ENCODE data around the gene KAZN.

KAZN gene

GRCh38 chr1:14634486-14634885 is 36.0 kb downstream of the KAZN start:
- H3K9me3 ChIP-seq: no peaks in the 10 kb centered on the region
- TF ChIP-seq, protein P1, sequence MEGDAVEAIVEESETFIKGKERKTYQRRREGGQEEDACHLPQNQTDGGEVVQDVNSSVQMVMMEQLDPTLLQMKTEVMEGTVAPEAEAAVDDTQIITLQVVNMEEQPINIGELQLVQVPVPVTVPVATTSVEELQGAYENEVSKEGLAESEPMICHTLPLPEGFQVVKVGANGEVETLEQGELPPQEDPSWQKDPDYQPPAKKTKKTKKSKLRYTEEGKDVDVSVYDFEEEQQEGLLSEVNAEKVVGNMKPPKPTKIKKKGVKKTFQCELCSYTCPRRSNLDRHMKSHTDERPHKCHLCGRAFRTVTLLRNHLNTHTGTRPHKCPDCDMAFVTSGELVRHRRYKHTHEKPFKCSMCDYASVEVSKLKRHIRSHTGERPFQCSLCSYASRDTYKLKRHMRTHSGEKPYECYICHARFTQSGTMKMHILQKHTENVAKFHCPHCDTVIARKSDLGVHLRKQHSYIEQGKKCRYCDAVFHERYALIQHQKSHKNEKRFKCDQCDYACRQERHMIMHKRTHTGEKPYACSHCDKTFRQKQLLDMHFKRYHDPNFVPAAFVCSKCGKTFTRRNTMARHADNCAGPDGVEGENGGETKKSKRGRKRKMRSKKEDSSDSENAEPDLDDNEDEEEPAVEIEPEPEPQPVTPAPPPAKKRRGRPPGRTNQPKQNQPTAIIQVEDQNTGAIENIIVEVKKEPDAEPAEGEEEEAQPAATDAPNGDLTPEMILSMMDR (IDR thresholded peaks at IDR 0.05): no peak
- no peaks in the 10 kb centered on the region for H3K4me1 ChIP-seq (ENCODE audit: control insufficient read depth in 1 of 2, insufficient read depth in 1 of 2, low read depth in 1 of 2, low read length in 1 of 2)
- H3K4me3 ChIP-seq (ENCODE audit: low read depth in 1 of 2, low read length in 1 of 2): no peak overlapping the region
- H3K27me3 ChIP-seq: no peaks in the 10 kb centered on the region
- no peaks in the 10 kb centered on the region for H3K36me3 ChIP-seq
- H3K27ac ChIP-seq: no peak overlapping the region

DNA sequence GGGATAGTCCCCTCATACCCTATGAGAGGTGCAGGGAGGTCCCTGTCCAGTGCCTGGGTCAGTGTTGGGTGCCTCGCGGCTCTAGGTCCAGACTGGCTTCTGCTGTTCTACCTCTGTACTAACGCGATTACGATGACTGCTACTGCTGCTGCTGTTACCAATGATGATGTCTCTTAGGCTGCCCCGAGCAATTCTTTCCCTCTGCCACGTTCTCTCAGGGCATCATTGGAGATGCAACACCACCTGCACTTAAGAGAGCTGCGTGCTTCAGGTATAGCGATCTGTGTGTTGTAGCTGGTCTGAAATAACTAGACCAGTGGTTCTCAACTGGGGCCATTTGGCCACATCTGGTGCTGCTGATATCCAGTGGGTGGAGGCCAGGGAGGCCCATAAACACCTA is 36.9 kb downstream of the KAZN start:
- no peaks in the 10 kb centered on the region for H3K27me3 ChIP-seq
- no peaks in the 10 kb centered on the region for H3K4me1 ChIP-seq (ENCODE audit: control insufficient read depth in 1 of 2, insufficient read depth in 1 of 2, low read depth in 1 of 2, low read length in 1 of 2)
- TF ChIP-seq, protein P1 (IDR thresholded peaks at IDR 0.05): no peak
- H3K36me3 ChIP-seq: no peaks in the 10 kb centered on the region
- H3K4me3 ChIP-seq (ENCODE audit: low read depth in 1 of 2, low read length in 1 of 2): no peak overlapping the region
- H3K9me3 ChIP-seq: no peaks in the 10 kb centered on the region
- H3K27ac ChIP-seq: no peak overlapping the region

DNA sequence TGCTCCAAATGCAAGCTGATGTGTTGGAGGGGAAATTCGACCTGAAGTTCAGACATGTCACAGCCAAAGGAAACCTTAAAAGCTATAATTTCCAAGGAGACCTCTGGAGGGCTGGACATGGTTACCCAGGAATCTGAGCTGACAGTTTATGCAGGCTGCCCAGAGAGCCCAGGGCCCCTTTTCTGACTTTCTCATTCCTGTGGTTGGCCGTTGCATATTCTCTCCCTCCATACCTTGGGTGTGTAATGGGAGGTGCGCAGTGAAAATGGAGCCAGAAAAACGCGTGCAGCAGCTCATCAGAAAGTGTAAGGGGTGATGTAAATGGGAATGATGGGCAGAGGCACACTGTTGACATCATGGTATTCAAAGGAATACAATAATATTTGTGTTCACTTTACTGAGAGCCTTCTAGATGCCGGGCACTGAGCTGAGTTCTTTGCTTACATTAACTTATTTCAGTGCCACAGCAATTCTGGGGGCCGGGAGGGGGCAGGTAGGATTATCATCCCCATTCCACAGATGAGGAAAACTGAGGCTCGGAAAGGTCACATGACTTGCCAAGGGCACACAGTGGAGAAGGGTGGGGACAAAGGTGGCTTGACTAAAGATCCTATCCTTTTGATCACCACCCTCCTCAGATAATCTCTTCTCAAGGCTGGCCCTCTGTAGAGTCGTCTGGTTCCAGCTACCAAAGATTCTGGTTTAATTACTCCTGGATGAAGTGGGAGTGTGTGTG is 38.6 kb downstream of the KAZN start:
- Histone ChIP-seq H3K27me3 (no peaks in the 10 kb centered on the region), H3K4me1 (ENCODE audit: control insufficient read depth in 1 of 2, insufficient read depth in 1 of 2, low read depth in 1 of 2, low read length in 1 of 2) (no peaks in the 10 kb centered on the region), H3K9me3 (no peaks in the 10 kb centered on the region), H3K4me3 (ENCODE audit: low read depth in 1 of 2, low read length in 1 of 2) (no peak overlapping the region), H3K27ac (no peak overlapping the region), H3K36me3 (no peaks in the 10 kb centered on the region)
- TF ChIP-seq, protein P1 (IDR thresholded peaks at IDR 0.05): no peak

- Histone ChIP-seq H3K36me3 (no peaks in the 10 kb centered on the region), H3K4me1 (ENCODE audit: control insufficient read depth in 1 of 2, insufficient read depth in 1 of 2, low read depth in 1 of 2, low read length in 1 of 2) (no peaks in the 10 kb centered on the region), H3K9me3 (no peaks in the 10 kb centered on the region), H3K27me3 (no peaks in the 10 kb centered on the region), H3K27ac (no peak overlapping the region), H3K4me3 (ENCODE audit: low read depth in 1 of 2, low read length in 1 of 2) (no peak overlapping the region)
- TF ChIP-seq, protein P1 (IDR thresholded peaks at IDR 0.05): no peak
These were observed 41.0 kb downstream of the KAZN start for GRCh38 chr1:14639291-14640050.

- no peaks in the 10 kb centered on the region for H3K9me3 ChIP-seq
- H3K27ac ChIP-seq: no peak overlapping the region
- no peaks in the 10 kb centered on the region for H3K27me3 ChIP-seq
- no peaks in the 10 kb centered on the region for H3K36me3 ChIP-seq
- no peak overlapping the region for H3K4me3 ChIP-seq (ENCODE audit: low read depth in 1 of 2, low read length in 1 of 2)
- TF ChIP-seq, protein P1 (IDR thresholded peaks at IDR 0.05): no peak
- H3K4me1 ChIP-seq (ENCODE audit: control insufficient read depth in 1 of 2, insufficient read depth in 1 of 2, low read depth in 1 of 2, low read length in 1 of 2): no peaks in the 10 kb centered on the region
These were observed 44.2 kb downstream of the KAZN start for GRCh38 chr1:14642712-14643111.
